B cell (primary cell): ENCODE results near the gene TNIK. TPM values are rescaled to one million over a fixed set of nuclear protein-coding genes. Genes with fewer than 3 reads are reported as not detected.

Experiments used
- ATAC-seq: fragments of 200-7000 bp; cut with Tn5 transposase; one replicate; pipeline ENCODE4 v1.10.0; 2021; ENCODE audit warnings: low read depth, mild to moderate bottlenecking, moderate number of reproducible peaks, moderate library complexity
- CTCF ChIA-PET: fragments of 350-600 bp; sonication (Branson Sonifier 250); formaldehyde crosslinking; loops from one replicate; lab custom pipeline; 2021; ENCODE audit warnings: antibody characterized with exemption, inconsistent platforms; lab: Charles Lee
- POLR2A ChIA-PET: fragments of 350-600 bp; sonication (Branson Sonifier 250); formaldehyde crosslinking; loops from one replicate; lab custom pipeline; 2021; ENCODE audit warnings: antibody characterized with exemption; lab: Charles Lee
- DNase-seq: peaks from one replicate; pipeline ENCODE4 v3.0.0; 2013
- H2AFZ ChIP-seq: 2 replicates; pipeline ENCODE4 v1.6.1; 2012; ENCODE audit warnings: mild to moderate bottlenecking, low read depth, low read length; ENCODE audit not compliant: insufficient read depth, poor library complexity, severe bottlenecking
- H3K27ac ChIP-seq, 2 donors: 1 replicate in 1 of 2; 2 replicates in 1 of 2; pipeline ENCODE4 v1.5.1; 2012 to 2013; ENCODE audit warnings: low read length in 2 of 2, mild to moderate bottlenecking in 2 of 2, moderate library complexity in 1 of 2
- H3K27me3 ChIP-seq, 4 experiments: fragments of 200-600 bp in 1 of 4; sonication (generic) in 1 of 4; replicated peaks in 1 of 4; 1 replicate in 2 of 4; 2 replicates in 2 of 4; pipeline versions ENCODE4 v1.6.1 to v1.7.0; 2013 to 2016; ENCODE audit warnings: low read length in 3 of 4, mild to moderate bottlenecking in 2 of 4, mixed read lengths in 1 of 4, moderate library complexity in 1 of 4; ENCODE audit not compliant: insufficient read depth in 4 of 4, control insufficient read depth in 3 of 4; ENCODE audit errors: control extremely low read depth in 1 of 4
- H3K36me3 ChIP-seq, 2 experiments: replicated peaks in 1 of 2; 1 replicate in 1 of 2; 2 replicates in 1 of 2; pipeline versions ENCODE4 v1.6.1 to v1.7.1; 2013; ENCODE audit warnings: low read length in 1 of 2; ENCODE audit not compliant: insufficient read depth in 2 of 2, control insufficient read depth in 1 of 2; ENCODE audit errors: control extremely low read depth in 1 of 2, extremely low read depth in 1 of 2
- H3K4me1 ChIP-seq, 2 donors: fragments of 200-600 bp in 1 of 2; sonication (generic) in 1 of 2; 1 replicate in 1 of 2; 2 replicates in 1 of 2; pipeline versions ENCODE4 v1.5.1 to v1.6.1; 2013 to 2017; ENCODE audit warnings: low read length in 2 of 2; ENCODE audit not compliant: control insufficient read depth in 2 of 2, insufficient read depth in 2 of 2
- H3K4me2 ChIP-seq: replicated peaks from 2 replicates; pipeline ENCODE3; 2012; ENCODE audit warnings: mild to moderate bottlenecking, low read depth, low read length; ENCODE audit not compliant: poor library complexity, severe bottlenecking
- H3K4me3 ChIP-seq, 5 experiments: fragments of 200-600 bp in 1 of 5; sonication (generic) in 1 of 5; 1 replicate in 3 of 5; 2 replicates in 2 of 5; pipeline versions ENCODE4 v1.5.1 to v1.7.0; 2011 to 2016; ENCODE audit warnings: low read length in 4 of 5, mild to moderate bottlenecking in 4 of 5, low read depth in 2 of 5, control low read depth in 1 of 5, moderate library complexity in 1 of 5; ENCODE audit not compliant: insufficient read depth in 1 of 5; ENCODE audit errors: control extremely low read depth in 1 of 5, extremely low read depth in 1 of 5
- H3K79me2 ChIP-seq: fragments of 200-600 bp; sonication (generic); one replicate; pipeline ENCODE4 v1.6.0; 2016; ENCODE audit warnings: low read length; ENCODE audit not compliant: control insufficient read depth, insufficient read depth
- H3K9ac ChIP-seq: fragments of 200-600 bp; sonication (generic); 2 replicates; pipeline ENCODE4 v1.6.1; 2017; ENCODE audit warnings: mild to moderate bottlenecking, low read length, moderate library complexity
- H3K9me3 ChIP-seq, 3 donors: one replicate each; pipeline versions ENCODE4 v1.6.1 to v1.7.1; 2013; ENCODE audit warnings: low read length in 2 of 3; ENCODE audit not compliant: control insufficient read depth in 2 of 3, insufficient read depth in 1 of 3; ENCODE audit errors: control extremely low read depth in 1 of 3
- H4K20me1 ChIP-seq: 2 replicates; pipeline ENCODE4 v1.6.0; 2012; ENCODE audit warnings: mild to moderate bottlenecking, low read length; ENCODE audit not compliant: insufficient read depth, control insufficient read depth, poor library complexity, severe bottlenecking
- H3K27ac Mint-ChIP-seq: one replicate; pipeline ENCODE4 v1.8.0; 2021; ENCODE audit warnings: mixed read lengths
- H3K27me3 Mint-ChIP-seq: one replicate; pipeline ENCODE4 v1.8.0; 2021; ENCODE audit warnings: mixed read lengths
- H3K4me1 Mint-ChIP-seq: one replicate; pipeline ENCODE4 v1.8.0; 2021; ENCODE audit warnings: mixed read lengths
- H3K4me3 Mint-ChIP-seq: one replicate; pipeline ENCODE4 v1.8.0; 2021; ENCODE audit warnings: mixed read lengths
- H3K9me3 Mint-ChIP-seq: one replicate; pipeline ENCODE4 v1.8.0; 2022; ENCODE audit warnings: mixed read lengths; ENCODE audit not compliant: insufficient read depth
- CTCF ChIP-seq: fragments of 200-600 bp; IDR thresholded peaks from one replicate; pipeline ENCODE4 v1.8.0; 2022; ENCODE audit warnings: antibody characterized with exemption, mild to moderate bottlenecking
- EZH2 ChIP-seq: IDR thresholded peaks from 2 replicates; pipeline ENCODE4 v1.6.1; 2012; ENCODE audit warnings: borderline replicate concordance, low read depth, mild to moderate bottlenecking, moderate library complexity, low read length; ENCODE audit not compliant: insufficient read depth, poor library complexity, severe bottlenecking
- WGBS: methylation state at CpG from one replicate; pipeline ENCODE4 v1.1.5; 2013; ENCODE audit warnings: missing lambda C conversion rate; ENCODE audit not compliant: insufficient coverage; 5-methylcytosine and 5-hydroxymethylcytosine counted together
- intact Hi-C: fragments of 100-400 bp; cut with micrococcal nuclease; formaldehyde crosslinking; loops from one replicate; pipeline ENCODE4 v1.10.0; 2022
- polyA plus RNA-seq: library from polyadenylated mRNA; depleted of rRNA; stranded (reverse); fragments of >200 nt; gene quantifications from 2 replicates; pipeline ENCODE4 v1.2.3, GENCODE V29; 2012
- total RNA-seq, 2 donors: library from RNA; stranded (reverse); fragments of 120-200 nt in 1 of 2; gene quantifications; 1 replicate in 1 of 2; 2 replicates in 1 of 2; pipeline versions ENCODE4 v1.2.3 to v1.2.4, GENCODE V29; 2013 to 2022

The TNIK gene
- total and polyA plus RNA-seq, 2 donors (not counting 1 experiment from before 2014, with no cell fraction given) = 0.66 to 7.7 TPM

DNA sequence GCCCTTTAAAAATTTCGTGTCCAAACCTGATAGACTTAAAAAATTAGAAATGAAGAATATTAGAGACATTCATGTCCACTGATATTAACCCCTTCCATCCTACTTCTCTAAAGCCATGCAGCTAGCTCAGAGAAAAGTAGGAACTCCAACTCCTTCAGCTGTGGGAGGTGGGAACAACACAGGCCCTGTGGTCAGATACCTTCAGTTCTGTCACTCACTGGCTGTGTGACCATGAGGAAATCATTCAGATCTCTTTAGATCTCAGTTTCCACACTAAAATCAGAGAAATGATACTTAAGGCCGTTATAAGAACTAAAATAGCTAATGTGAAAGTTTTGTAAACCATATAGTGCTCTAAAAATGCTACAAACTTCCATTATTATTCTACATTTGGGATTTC, 209.8 kb downstream of the TNIK start:
- no peaks in the 10 kb centered on the region for H3K36me3 ChIP-seq
- no peaks in the 10 kb centered on the region for H3K79me2 ChIP-seq
- ChIA-PET CTCF (no interaction called here), POLR2A (no interaction called here)
- TF ChIP-seq CTCF (no peak), EZH2 (no peak)
- H3K4me1 ChIP-seq = peaks cover 7 to 15% of the 10 kb centered on the region in 2 donors
- H3K9me3 Mint-ChIP-seq = no peaks in the 10 kb centered on the region
- no peak overlapping the region for H2AFZ ChIP-seq
- no peak overlapping the region for H3K4me2 ChIP-seq
- DNase-seq = no peak
- ATAC-seq = no peak
- H3K4me1 Mint-ChIP-seq = peaks cover 25% of the 10 kb centered on the region
- no CpG with 5 or more reads among the region's 2 CpGs for WGBS
- H4K20me1 ChIP-seq = no peaks in the 10 kb centered on the region
- H3K27me3 Mint-ChIP-seq = no peaks in the 10 kb centered on the region
- no peak overlapping the region for H3K4me3 ChIP-seq
- H3K9ac ChIP-seq = no peak overlapping the region
- no peaks in the 10 kb centered on the region for H3K27me3 ChIP-seq
- H3K27ac ChIP-seq = no peak overlapping the region
- H3K4me3 Mint-ChIP-seq = no peak overlapping the region
- intact Hi-C loops = no loop called here
- H3K27ac Mint-ChIP-seq = no peak overlapping the region
- H3K9me3 ChIP-seq = no peaks in the 10 kb centered on the region

DNA sequence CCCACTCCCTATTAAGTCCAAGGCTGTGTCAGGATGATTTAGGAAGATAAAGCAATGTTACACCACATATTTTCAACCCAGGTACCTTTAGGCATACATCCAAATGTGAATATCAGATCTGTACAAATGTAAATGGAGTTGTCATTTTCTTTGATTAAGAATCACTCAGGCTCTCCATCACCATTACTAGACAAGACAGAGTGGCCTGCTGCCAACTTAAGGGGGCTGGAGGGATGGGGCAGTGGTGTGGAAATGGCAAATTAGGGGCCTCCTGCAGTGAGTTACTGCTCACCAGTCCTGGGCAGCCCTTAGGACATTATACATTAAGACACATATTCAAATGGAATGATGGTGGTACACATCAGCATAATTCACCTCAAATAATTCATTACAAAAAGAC, 211.0 kb downstream of the TNIK start:
- POLR2A ChIA-PET = no interaction called here
- peaks cover 4 to 5% of the 10 kb centered on the region in 2 donors for H3K4me1 ChIP-seq

More for the DNA sequence above, 211.0 kb downstream of the TNIK start:
- peaks cover 13% of the 10 kb centered on the region for H3K4me1 Mint-ChIP-seq
- H3K9me3 Mint-ChIP-seq = no peaks in the 10 kb centered on the region
- Histone ChIP-seq H3K4me3 (no peak overlapping the region), H3K9ac (no peak overlapping the region), H2AFZ (no peak overlapping the region), H3K27ac (no peak overlapping the region), H3K27me3 (no peaks in the 10 kb centered on the region), H3K4me2 (peak overlapping the region; percentile 26), H3K36me3 (no peaks in the 10 kb centered on the region), H3K79me2 (no peaks in the 10 kb centered on the region), H4K20me1 (no peaks in the 10 kb centered on the region), H3K9me3 (no peaks in the 10 kb centered on the region)
- intact Hi-C loops = no loop called here
- no peaks in the 10 kb centered on the region for H3K27me3 Mint-ChIP-seq
- H3K4me3 Mint-ChIP-seq = peak overlapping the region; percentile 23
- ATAC-seq (no peak), DNase-seq (no peak)
- no peak overlapping the region for H3K27ac Mint-ChIP-seq
- TF ChIP-seq CTCF = no peak
- no peak for TF ChIP-seq EZH2
- CTCF ChIA-PET = no interaction called here
